ENCODE data around the gene KIF26B.
"Not testable (repeated sequence)": the region's sequence is repeated elsewhere in the genome, so short reads cannot be mapped to it uniquely, and the experiment has no call there.

The KIF26B gene

GRCh38 chr1:245290836-245291235 lies 136.1 kb downstream of the KIF26B start:
- DNase-seq = no peak

- DNase-seq = no peak
Observed at GRCh38 chr1:245291351-245291750, 136.6 kb downstream of the KIF26B start.

GRCh38 chr1:245292141-245292540 lies 137.4 kb downstream of the KIF26B start:
- DNase-seq = peak; percentile 30

GRCh38 chr1:245292553-245292952 lies 137.8 kb downstream of the KIF26B start:
- DNase-seq = peak; percentile 69

GRCh38 chr1:245294020-245294419 lies 139.2 kb downstream of the KIF26B start:
- DNase-seq = no peak

- no peak for DNase-seq
Observed at GRCh38 chr1:245298781-245299180, 144.0 kb downstream of the KIF26B start.

- no peak for DNase-seq
Observed at GRCh38 chr1:245301162-245301580, 146.4 kb downstream of the KIF26B start.

- DNase-seq = no peak
Observed at GRCh38 chr1:245301921-245302320, 147.1 kb downstream of the KIF26B start.

GRCh38 chr1:245304698-245305097 lies 149.9 kb downstream of the KIF26B start:
- no peak for DNase-seq

GRCh38 chr1:245306020-245306419 lies 151.2 kb downstream of the KIF26B start:
- DNase-seq = no peak

GRCh38 chr1:245306628-245307410 lies 152.0 kb downstream of the KIF26B start:
- no peak for DNase-seq

GRCh38 chr1:245310571-245311531 lies 156.1 kb downstream of the KIF26B start:
- DNase-seq = peak; percentile 94

- no peak for DNase-seq
Observed at GRCh38 chr1:245311887-245312536, 157.2 kb downstream of the KIF26B start.

- no peak for DNase-seq
Observed at GRCh38 chr1:245313576-245313975, 158.8 kb downstream of the KIF26B start.

GRCh38 chr1:245316784-245317183 lies 162.0 kb downstream of the KIF26B start:
- DNase-seq = no peak

GRCh38 chr1:245317217-245317616 lies 162.4 kb downstream of the KIF26B start:
- no peak for DNase-seq

- DNase-seq = no peak
Observed at GRCh38 chr1:245319094-245319493, 164.3 kb downstream of the KIF26B start.

GRCh38 chr1:245322673-245323072 lies 167.9 kb downstream of the KIF26B start:
- no peak for DNase-seq

- DNase-seq = not testable (repeated sequence)
Observed at GRCh38 chr1:245323765-245324164, 169.0 kb downstream of the KIF26B start.

- DNase-seq = no peak
Observed at GRCh38 chr1:245325922-245326795, 171.4 kb downstream of the KIF26B start.

- DNase-seq = no peak
Observed at GRCh38 chr1:245327360-245327759, 172.6 kb downstream of the KIF26B start.

GRCh38 chr1:245327842-245328241 lies 173.1 kb downstream of the KIF26B start:
- DNase-seq = no peak

Data from GF-D8 (cell line).